Rectal smooth muscle tissue (tissue), 1 donor: ENCODE measurements around the gene ZNF438.
A peak's percentile ranks its signal among the peaks of the same experiment; 100 is the strongest.

Source experiments
- H3K27ac ChIP-seq: one replicate; pipeline ENCODE4 v1.7.0; 2013; ENCODE audit warnings: low read depth, low read length, inconsistent platforms
- H3K27me3 ChIP-seq: one replicate; pipeline ENCODE4 v1.7.0; 2013; ENCODE audit warnings: low read length; ENCODE audit not compliant: control insufficient read depth, insufficient read depth
- H3K36me3 ChIP-seq: one replicate; pipeline ENCODE4 v1.7.0; 2013; ENCODE audit warnings: low read length; ENCODE audit not compliant: control insufficient read depth, insufficient read depth
- H3K4me1 ChIP-seq: one replicate; pipeline ENCODE4 v1.7.0; 2013; ENCODE audit warnings: low read length; ENCODE audit not compliant: control insufficient read depth, insufficient read depth
- H3K4me3 ChIP-seq: one replicate; pipeline ENCODE4 v1.7.0; 2013; ENCODE audit warnings: low read length
- H3K9ac ChIP-seq: one replicate; pipeline ENCODE4 v1.7.0; 2013; ENCODE audit warnings: low read length

ZNF438 gene

DNA sequence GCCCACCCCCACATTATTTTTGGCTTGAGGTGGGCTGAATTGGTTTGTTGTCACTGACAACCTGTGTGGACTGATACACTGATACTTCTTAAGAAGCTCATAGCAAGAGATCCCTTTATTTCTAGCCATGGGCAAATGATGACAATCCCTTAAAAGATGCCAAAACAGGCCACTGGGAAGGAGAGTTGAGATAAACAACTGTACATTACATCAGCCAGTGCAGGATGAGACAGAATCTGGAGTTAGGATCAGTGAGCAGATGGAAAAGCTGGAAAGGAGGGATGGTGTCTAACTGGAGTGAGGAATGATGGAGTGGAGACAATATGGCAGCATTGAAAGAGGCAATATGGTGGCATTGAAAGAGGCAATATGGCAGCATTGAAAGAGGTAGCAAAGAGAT is 206.2 kb downstream of the ZNF438 start:
- H3K27me3 ChIP-seq, result no peaks in the 10 kb centered on the region
- H3K36me3 ChIP-seq, result no peaks in the 10 kb centered on the region
- H3K4me3 ChIP-seq, result no peak overlapping the region
- no peak overlapping the region for H3K9ac ChIP-seq
- H3K4me1 ChIP-seq, result peaks cover 5% of the 10 kb centered on the region
- H3K27ac ChIP-seq, result no peak overlapping the region

DNA sequence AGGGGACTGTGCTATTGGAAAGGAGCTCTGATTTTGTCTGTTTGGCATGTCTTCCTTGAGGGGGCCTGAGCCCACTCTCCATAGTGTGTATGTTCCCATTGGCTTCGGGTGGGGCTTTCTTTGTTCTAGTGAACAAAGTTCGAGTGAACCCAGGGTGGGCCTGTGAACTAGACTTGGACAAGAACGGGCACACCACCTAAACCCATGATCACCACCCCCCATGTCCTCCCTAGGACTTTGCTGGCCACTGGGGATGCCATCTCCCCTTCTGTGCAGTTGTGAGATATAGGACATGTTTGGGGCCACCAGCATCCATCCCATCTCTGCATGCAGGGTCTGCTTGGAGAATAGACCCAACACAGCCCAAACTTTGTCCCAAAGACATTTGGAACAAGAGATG is 206.6 kb downstream of the ZNF438 start:
- H3K27me3 ChIP-seq, result no peaks in the 10 kb centered on the region
- no peak overlapping the region for H3K27ac ChIP-seq
- no peaks in the 10 kb centered on the region for H3K36me3 ChIP-seq
- peaks cover 9% of the 10 kb centered on the region for H3K4me1 ChIP-seq
- no peak overlapping the region for H3K9ac ChIP-seq
- no peak overlapping the region for H3K4me3 ChIP-seq

DNA sequence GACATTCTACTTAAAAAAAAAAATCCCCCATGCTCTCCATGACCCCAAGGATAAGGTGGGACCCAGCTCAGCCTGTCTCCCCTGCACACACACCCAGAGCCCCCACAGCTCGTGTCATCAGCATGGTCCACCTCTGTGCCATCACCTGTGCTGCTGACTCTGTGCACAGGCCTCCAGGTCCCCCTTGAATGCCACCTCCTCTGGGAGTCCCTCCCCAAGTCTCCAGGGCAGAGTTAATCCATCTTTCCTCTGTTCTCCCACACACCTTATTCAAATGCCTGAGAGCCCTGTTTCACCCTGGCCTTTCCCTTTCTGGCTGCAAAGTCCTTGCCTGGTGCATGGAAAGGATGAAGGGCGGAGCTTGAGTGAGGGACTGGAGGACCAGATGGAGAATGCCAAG is 208.0 kb downstream of the ZNF438 start:
- H3K36me3 ChIP-seq, result no peaks in the 10 kb centered on the region
- H3K27ac ChIP-seq, result no peak overlapping the region
- H3K9ac ChIP-seq, result no peak overlapping the region
- no peaks in the 10 kb centered on the region for H3K27me3 ChIP-seq
- no peak overlapping the region for H3K4me3 ChIP-seq
- peaks cover 19% of the 10 kb centered on the region for H3K4me1 ChIP-seq

DNA sequence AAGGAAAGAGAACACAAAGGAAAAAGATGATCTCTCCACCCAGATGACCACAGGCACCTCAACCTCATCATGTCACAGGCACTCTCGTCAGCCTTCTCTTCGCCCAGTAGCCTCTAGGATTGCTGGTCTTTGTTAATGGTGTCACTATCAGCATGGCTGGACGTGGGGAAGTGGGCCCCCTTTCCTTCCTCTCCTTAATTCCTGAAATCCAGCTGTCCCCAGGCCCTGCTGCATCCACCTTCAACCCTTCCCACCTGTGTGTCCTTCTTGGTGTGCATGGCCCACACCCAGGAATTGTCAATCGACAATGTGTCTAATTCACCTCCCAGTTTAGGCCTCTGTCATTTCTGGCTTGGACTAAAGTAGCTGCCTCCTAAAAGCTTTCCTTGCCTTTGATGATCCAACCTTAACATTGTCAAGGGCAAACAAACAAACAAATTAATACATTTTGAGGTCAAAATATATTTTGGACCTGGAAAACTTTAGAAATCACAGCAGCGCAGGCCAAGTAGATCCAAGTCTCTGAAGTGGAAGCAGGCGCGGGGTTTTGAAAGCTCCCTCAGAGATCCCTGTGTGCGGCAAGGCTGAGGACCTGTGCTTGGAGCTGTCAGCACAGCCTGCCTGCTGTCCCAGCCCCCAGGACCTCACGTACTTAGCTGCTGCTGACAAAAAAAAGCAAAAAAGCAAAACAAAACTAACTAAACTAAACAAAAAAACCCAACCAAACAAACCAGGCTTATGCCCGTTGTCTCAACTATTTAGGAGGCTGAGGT is 208.8 kb downstream of the ZNF438 start:
- Histone ChIP-seq H3K4me3 (no peak overlapping the region), H3K36me3 (no peaks in the 10 kb centered on the region), H3K9ac (no peak overlapping the region), H3K27me3 (no peaks in the 10 kb centered on the region), H3K4me1 (peaks cover 19% of the 10 kb centered on the region), H3K27ac (no peak overlapping the region)

DNA sequence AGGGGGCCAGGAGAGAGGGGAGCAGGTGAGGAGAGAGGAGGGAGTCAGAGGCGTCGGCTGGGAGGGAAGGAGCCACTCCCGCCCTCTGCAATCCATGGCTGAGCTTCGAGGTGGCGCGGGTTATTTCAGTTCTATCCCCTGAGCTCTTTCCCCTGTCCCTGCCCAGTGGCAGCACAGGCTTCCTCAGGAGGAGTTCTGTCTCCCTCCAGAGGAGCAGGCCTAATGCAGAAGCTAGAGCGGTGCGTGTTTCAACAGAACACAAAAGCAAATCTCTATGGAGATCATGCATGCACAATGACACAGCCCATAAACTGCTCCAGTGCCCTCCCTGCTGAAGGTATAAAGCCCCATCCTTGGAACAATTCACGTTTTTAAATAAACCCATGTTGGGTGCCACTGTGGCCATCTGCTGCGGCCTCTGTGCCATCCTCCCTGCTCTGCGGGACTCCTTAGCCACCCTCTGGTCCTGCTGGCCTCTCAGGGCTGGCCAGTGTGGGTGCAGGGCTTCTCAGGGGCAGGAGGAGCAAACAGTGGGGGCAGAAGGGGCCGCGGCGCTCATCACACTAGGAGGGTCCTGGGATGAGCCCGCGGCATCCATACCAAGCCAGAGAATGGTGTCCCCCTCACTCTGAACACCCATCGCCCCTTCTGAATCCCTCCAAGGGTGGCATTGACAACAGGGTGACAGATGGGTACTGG is 209.5 kb downstream of the ZNF438 start:
- Histone ChIP-seq H3K4me3 (no peak overlapping the region), H3K4me1 (peaks cover 19% of the 10 kb centered on the region), H3K9ac (no peak overlapping the region), H3K27ac (peak overlapping the region; percentile 48), H3K36me3 (no peaks in the 10 kb centered on the region), H3K27me3 (no peaks in the 10 kb centered on the region)

DNA sequence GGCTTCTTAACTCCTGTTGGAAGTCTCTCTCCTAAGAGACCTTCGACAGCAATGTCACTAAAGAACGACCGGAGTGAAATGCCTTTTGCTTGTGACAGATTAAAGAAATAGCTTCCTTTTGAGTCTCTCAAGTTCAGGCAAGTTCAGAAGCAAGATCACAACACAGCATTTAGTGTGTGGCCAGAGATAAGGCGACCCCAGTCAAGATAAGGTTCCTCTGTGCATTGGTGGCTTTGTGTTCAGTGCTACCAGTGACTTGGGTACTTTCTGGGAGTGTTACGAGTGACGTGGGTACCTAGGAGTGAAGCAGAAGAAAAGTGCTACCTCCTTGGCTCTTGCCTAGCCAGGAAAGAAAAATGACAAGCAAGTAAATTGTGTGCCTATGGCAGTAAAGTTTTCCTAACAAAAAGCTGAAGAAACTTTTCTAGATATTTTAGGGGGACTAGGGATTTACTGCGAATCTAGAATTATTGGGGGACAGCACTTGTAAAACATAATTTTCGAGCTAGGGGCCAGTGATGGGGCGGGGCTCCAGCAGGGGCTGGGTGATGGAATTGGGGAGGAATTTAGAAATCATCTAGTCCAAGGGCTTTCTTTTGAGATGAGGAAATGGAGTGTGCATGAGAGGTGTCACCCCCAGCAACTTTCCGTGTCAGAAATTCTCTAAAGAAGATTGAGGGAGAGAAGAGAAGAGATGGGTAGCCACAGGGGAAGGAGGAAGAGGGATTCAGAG is 210.2 kb downstream of the ZNF438 start:
- no peak overlapping the region for H3K9ac ChIP-seq
- H3K36me3 ChIP-seq, result no peaks in the 10 kb centered on the region
- peaks cover 26% of the 10 kb centered on the region for H3K4me1 ChIP-seq
- no peaks in the 10 kb centered on the region for H3K27me3 ChIP-seq
- H3K27ac ChIP-seq, result peak overlapping the region; percentile 48
- no peak overlapping the region for H3K4me3 ChIP-seq

DNA sequence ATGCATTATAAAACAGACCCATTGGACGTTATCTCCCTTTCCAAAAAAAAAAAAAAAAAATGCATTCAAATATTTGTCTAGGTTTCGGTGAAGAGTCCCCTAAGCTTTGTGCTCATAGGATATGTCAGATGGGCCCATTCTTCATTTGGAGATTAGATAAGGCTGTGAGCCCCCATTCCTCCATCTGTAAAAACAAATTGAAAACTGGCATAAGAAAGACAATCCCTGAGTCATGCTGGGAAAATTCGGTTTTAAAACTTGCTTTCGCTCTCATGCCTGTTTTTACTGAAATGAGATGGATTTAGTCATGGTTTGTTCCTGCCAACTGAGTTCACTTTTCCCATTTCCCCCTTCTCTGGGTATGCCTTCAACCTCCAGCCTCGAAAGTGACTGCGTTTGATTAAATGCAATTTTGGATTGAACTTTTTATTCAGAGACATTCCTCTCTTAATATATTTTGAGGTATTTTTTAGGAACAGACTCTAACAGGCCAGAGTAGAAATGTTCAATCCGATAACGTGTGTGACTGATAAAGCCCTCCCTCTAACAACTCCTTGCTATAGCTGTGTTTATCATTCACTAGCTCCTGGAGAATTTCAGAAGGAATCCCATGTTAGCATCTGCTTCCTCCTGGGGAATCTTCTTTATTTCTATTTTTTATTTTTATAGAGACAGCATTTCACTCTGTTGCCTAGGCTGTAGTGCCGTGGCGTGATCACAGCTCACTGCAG is 211.2 kb downstream of the ZNF438 start:
- no peak overlapping the region for H3K4me3 ChIP-seq
- peaks cover 31% of the 10 kb centered on the region for H3K4me1 ChIP-seq
- H3K36me3 ChIP-seq, result no peaks in the 10 kb centered on the region
- peak overlapping the region; percentile 88 for H3K27ac ChIP-seq
- no peaks in the 10 kb centered on the region for H3K27me3 ChIP-seq
- H3K9ac ChIP-seq, result no peak overlapping the region

DNA sequence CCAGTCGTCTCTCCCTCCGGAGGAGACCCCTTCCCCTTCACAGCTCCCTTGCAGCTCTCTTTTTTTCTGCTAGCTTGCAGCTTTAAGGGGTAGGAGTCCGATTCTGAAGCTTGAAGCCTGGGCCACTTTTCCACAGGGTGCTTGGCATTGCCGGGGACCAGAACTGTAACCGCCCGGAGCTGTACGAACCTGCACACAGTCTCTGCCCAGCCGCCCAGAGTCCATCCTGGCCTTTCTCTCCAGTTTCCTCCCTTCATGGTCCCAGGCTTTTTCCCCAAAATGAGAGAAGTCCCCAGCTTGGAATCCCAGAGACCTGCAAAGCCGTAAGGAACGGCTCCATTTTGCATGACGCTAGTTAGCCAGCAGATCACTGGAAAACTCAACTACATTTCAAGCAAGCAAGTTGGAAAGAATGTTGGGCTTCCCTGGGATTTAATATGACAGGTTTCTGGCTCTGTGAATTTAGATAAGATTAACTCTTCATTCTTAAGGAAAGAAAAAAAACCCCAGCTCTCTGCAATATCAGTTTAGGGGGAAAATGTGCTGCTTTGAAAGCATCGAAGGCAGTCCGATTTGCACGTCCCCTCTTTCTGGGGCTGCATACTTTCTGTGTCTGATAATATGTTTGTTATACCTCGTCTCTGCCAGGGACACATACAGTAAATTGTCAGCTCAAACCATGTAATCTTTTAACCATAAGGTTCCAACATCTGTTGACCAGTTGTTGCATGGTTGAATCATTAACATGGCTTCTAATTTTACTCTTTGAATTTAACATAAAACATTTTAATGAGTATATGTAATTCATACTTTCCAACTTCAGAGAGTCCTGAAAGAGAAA is 212.1 kb downstream of the ZNF438 start:
- peak overlapping the region; percentile 88 for H3K27ac ChIP-seq
- H3K9ac ChIP-seq, result no peak overlapping the region
- H3K4me1 ChIP-seq, result peaks cover 34% of the 10 kb centered on the region
- peak overlapping the region; percentile 33 for H3K4me3 ChIP-seq
- no peaks in the 10 kb centered on the region for H3K36me3 ChIP-seq
- no peaks in the 10 kb centered on the region for H3K27me3 ChIP-seq

DNA sequence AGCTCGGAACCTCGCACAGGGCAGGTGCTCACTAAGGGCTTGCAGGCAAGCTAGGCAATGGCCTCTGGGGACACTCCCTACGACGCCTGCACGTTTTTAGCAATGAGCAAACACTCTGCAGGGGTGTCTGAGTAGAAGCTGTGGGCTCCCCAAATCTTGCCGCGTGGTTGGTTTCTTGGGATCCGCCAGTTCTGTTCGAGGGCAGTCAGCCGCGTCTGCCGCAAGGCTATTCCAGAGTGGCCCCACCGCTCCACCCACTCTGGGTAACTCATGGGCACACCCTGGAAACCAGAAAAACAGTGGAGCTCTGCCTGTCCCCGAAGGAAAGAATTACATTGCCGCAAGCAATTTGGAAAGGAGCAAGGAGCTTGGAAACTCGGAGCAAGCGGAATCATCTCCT is 212.8 kb downstream of the ZNF438 start:
- Histone ChIP-seq H3K4me1 (peaks cover 41% of the 10 kb centered on the region), H3K4me3 (peak overlapping the region; percentile 33), H3K27ac (peak overlapping the region; percentile 88)

DNA sequence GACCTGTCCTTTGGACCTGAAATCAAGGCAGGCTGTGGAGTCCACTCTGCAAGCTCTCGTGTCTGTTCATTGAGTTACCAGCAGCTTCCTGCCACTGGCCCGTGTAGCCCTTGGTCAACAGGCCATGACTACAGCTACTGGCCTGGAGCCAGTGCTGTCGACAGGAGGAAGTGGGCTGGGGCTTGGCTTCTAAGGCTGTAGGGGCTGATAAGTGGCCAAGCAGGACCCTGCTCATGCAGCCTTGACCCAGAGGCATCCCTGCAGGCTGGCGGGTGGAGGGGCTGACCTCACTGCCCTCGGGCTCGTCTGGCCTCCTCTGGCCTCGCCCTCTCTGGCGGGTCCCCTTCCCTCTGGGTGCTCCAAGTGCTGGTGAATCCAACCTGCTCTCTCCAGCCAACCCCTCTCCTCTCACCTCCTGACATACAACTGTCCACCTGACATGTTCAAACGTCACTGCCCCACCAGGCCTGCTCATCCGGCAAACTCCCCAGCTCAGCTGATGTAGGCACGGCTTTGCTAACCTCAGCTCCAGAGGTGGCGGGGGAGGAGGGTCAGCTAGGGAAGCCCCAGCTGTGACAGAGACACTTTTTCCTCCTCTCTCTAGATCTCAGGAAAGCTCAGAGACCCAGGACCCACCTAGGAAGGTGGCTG is 213.5 kb downstream of the ZNF438 start:
- H3K27me3 ChIP-seq, result no peaks in the 10 kb centered on the region
- no peaks in the 10 kb centered on the region for H3K36me3 ChIP-seq
- H3K4me3 ChIP-seq, result no peak overlapping the region
- H3K27ac ChIP-seq, result peak overlapping the region; percentile 88
- peaks cover 48% of the 10 kb centered on the region for H3K4me1 ChIP-seq
- no peak overlapping the region for H3K9ac ChIP-seq

More for the DNA sequence above, 212.8 kb downstream of the ZNF438 start:
- H3K27me3 ChIP-seq, result no peaks in the 10 kb centered on the region
- H3K9ac ChIP-seq, result no peak overlapping the region
- no peaks in the 10 kb centered on the region for H3K36me3 ChIP-seq

DNA sequence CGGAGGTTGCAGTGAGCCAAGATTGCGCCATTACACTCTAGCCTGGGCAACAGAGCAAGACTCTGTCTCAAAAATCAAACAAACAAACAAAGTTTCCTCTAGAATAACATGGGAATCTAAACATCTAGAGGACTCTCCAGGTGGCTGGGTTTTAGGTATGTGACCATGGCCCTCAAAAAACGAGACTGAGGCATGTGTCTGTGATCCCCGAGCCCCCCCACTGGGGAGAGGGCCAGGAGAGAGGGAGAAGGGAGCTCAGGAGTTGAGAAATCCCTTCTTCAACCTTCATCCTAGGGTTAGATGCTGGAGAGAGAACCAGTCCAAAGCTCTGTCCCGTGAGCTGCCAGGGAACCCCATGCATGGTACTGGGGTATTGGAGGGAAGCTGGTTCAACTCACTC is 214.1 kb downstream of the ZNF438 start:
- H3K4me1 ChIP-seq, result peaks cover 54% of the 10 kb centered on the region
- no peaks in the 10 kb centered on the region for H3K36me3 ChIP-seq
- H3K9ac ChIP-seq, result no peak overlapping the region
- H3K27me3 ChIP-seq, result no peaks in the 10 kb centered on the region
- H3K27ac ChIP-seq, result peak overlapping the region; percentile 55
- H3K4me3 ChIP-seq, result no peak overlapping the region
